Panc1 (cell line): ENCODE measurements around the gene IGLL5. TPM values are rescaled to one million over a fixed set of nuclear protein-coding genes. Genes with fewer than 3 reads are reported as not detected.

Source experiments
- ATAC-seq: fragments of 200-7000 bp; cut with Tn5 transposase; 2 replicates; pipeline ENCODE4 v1.9.1; 2020; ENCODE audit warnings: mild to moderate bottlenecking, moderate library complexity
- BruUV-seq: library from RNA; stranded (reverse); fragments of 400-500 nt; replicated peaks from 2 replicates; lab custom pipeline; 2021; lab: Mats Ljungman, UMichigan
- CTCF ChIA-PET: fragments of 300-600 bp; sonication (Branson Sonifier 250); formaldehyde crosslinking; loops from one replicate; lab custom pipeline; 2022; ENCODE audit warnings: antibody characterized with exemption; lab: Charles Lee
- POLR2A ChIA-PET: fragments of 300-600 bp; sonication (Branson Sonifier 250); formaldehyde crosslinking; loops from one replicate; lab custom pipeline; 2022; ENCODE audit warnings: antibody characterized with exemption; lab: Charles Lee
- DNase-seq: peaks from one replicate; pipeline ENCODE4 v3.0.0-alpha.2; 2010; ENCODE audit warnings: low read depth, low spot score
- H3K27ac ChIP-seq: 2 replicates; pipeline ENCODE4 v1.5.1; 2011; ENCODE audit warnings: mild to moderate bottlenecking, low read length, inconsistent platforms
- H3K27me3 ChIP-seq: fragments of 200-500 bp; sonication (Bioruptor generic); 2 replicates; pipeline ENCODE4 v1.6.0; 2014; ENCODE audit warnings: low read length, inconsistent platforms; ENCODE audit not compliant: control insufficient read depth, insufficient read depth
- H3K36me3 ChIP-seq: fragments of 200-500 bp; sonication (Bioruptor generic); 2 replicates; pipeline ENCODE4 v1.5.1; 2014; ENCODE audit warnings: inconsistent platforms, mild to moderate bottlenecking, low read length, moderate library complexity; ENCODE audit not compliant: control insufficient read depth, insufficient read depth
- H3K4me1 ChIP-seq: 2 replicates; pipeline ENCODE4 v1.5.1; 2011; ENCODE audit warnings: inconsistent platforms, mild to moderate bottlenecking, low read length, moderate library complexity; ENCODE audit not compliant: control insufficient read depth, insufficient read depth
- H3K4me3 ChIP-seq, 2 experiments: 2 replicates each; pipeline ENCODE4 v1.5.1; 2011 to 2012; ENCODE audit warnings: low read depth in 2 of 2, low read length in 2 of 2, mild to moderate bottlenecking in 2 of 2, inconsistent platforms in 1 of 2, moderate library complexity in 1 of 2
- H3K9me3 ChIP-seq: fragments of 200-500 bp; sonication (Bioruptor generic); 2 replicates; pipeline ENCODE4 v1.5.1; 2014; ENCODE audit warnings: low read depth, mild to moderate bottlenecking, inconsistent platforms, low read length, moderate library complexity; ENCODE audit not compliant: control insufficient read depth, insufficient read depth
- CTCF ChIP-seq: fragments of 450-650 bp; IDR thresholded peaks from 2 replicates; pipeline ENCODE4 v1.5.1; 2017; ENCODE audit warnings: mild to moderate bottlenecking
- POLR2AphosphoS5 ChIP-seq: IDR thresholded peaks from 2 replicates; pipeline ENCODE4 v1.6.1; 2012; ENCODE audit warnings: mild to moderate bottlenecking, low read depth, low read length, moderate library complexity
- REST ChIP-seq, 2 experiments: IDR thresholded peaks; 2 replicates each; pipeline ENCODE4 v1.6.1; 2011 to 2012; ENCODE audit warnings: low read depth in 2 of 2, control low read depth in 1 of 2, low read length in 1 of 2, mild to moderate bottlenecking in 1 of 2, moderate library complexity in 1 of 2; ENCODE audit not compliant: insufficient read depth in 1 of 2
- SIN3A ChIP-seq: IDR thresholded peaks from 2 replicates; pipeline ENCODE4 v1.6.1; 2012; ENCODE audit warnings: low read depth, mild to moderate bottlenecking, low read length, moderate library complexity, borderline replicate concordance; ENCODE audit not compliant: insufficient read depth
- TCF7L2 ChIP-seq: IDR thresholded peaks from 2 replicates; pipeline ENCODE4 v1.6.1; 2011; ENCODE audit warnings: mild to moderate bottlenecking, low read depth, low read length, inconsistent platforms
- in situ Hi-C: cut with HindIII; loops from 2 replicates; pipeline ENCODE4 v1.10.0; 2016; ENCODE audit warnings: low sequenced_read_pairs, low pct_unique_long_range_greater_than_20kb
- intact Hi-C: fragments of 100-400 bp; cut with micrococcal nuclease; formaldehyde crosslinking; loops from one replicate; pipeline ENCODE4 v1.10.0; 2022; ENCODE audit not compliant: unreplicated experiment
- total RNA-seq: library from RNA; stranded (reverse); gene quantifications from one replicate; pipeline ENCODE4 v1.2.1, GENCODE V29; 2021; ENCODE audit not compliant: unreplicated experiment

Gene IGLL5
- total RNA-seq, 1 experiment from 2014 or later: not detected

DNA sequence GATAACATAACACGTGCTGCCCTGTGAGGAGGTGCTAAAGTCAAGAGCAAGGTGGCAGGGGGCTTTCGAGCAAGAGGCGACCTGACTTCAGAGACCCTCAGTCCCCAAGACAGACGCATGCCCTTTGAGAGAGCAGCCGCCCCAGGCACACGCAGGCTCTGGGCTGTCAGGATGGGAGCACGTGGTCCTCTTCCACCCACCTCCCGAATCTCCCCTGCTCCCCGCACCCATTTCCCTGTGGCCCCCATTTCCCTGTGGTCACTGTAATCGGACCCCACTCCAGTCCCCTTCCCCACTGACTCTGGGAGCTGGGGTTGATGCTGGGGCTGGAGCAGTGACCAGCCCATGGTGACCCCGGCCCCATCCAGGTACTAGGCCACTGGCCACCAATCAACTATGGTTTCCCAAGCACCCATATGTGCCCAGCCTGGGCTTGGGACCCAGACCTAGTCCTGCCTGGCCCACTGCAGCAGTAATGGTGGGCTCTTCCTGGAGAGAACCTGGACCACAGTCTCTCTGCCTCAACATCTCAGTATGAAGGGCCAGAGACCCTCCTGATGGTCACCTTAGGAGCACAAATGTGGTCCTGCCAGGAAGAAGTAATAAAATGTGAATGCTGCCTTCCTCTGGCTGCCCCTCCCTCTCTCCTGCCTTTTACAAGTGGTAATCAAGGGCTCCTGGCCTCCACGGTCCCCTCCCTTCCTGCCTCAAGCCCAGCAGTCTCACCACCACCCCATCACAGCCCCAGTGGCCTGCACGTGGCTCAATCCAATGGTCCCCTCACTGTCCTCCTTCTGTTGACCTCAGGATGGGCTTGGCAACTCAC, 39.0 kb downstream of the IGLL5 start:
- in situ Hi-C loops: no loop called here
- Histone ChIP-seq H3K27me3 (no peaks in the 10 kb centered on the region), H3K4me1 (no peaks in the 10 kb centered on the region), H3K9me3 (no peaks in the 10 kb centered on the region), H3K27ac (no peak overlapping the region), H3K4me3 (no peak overlapping the region), H3K36me3 (no peaks in the 10 kb centered on the region)
- TF ChIP-seq POLR2AphosphoS5: no peak
- no peak for TF ChIP-seq TCF7L2
- no peak for TF ChIP-seq SIN3A
- TF ChIP-seq REST (IDR thresholded peaks at IDR 0.05; ENCODE audit: insufficient read depth in 1 of 2, low read depth in 2 of 2, low read length in 1 of 2): no peak
- TF ChIP-seq CTCF: no peak
- DNase-seq (no peak), ATAC-seq (no peak)
- no TSS peak for BruUV-seq
- ChIA-PET CTCF (no interaction called here), POLR2A (no interaction called here)
- intact Hi-C loops: no loop called here

GRCh38 chr22:22927196-22927887, 39.7 kb downstream of the IGLL5 start:
- DNase-seq (no peak), ATAC-seq (no peak)
- Histone ChIP-seq H3K27me3 (no peaks in the 10 kb centered on the region), H3K27ac (no peak overlapping the region), H3K9me3 (no peaks in the 10 kb centered on the region), H3K36me3 (no peaks in the 10 kb centered on the region), H3K4me1 (no peaks in the 10 kb centered on the region), H3K4me3 (no peak overlapping the region)
- in situ Hi-C loops (no loop called here), intact Hi-C loops (no loop called here)
- no TSS peak for BruUV-seq
- CTCF ChIA-PET: no interaction called here
- TF ChIP-seq TCF7L2: no peak
- no peak for TF ChIP-seq SIN3A
- TF ChIP-seq REST (IDR thresholded peaks at IDR 0.05; ENCODE audit: insufficient read depth in 1 of 2, low read depth in 2 of 2, low read length in 1 of 2): no peak
- POLR2A ChIA-PET: no interaction called here
